ENCODE measurements around the gene NCKAP5L. TPM values are rescaled to one million over a fixed set of nuclear protein-coding genes. Genes with fewer than 3 reads are reported as not detected.

The NCKAP5L gene
- total RNA-seq, 1 donor from 2014 or later = 9.1 TPM

DNA sequence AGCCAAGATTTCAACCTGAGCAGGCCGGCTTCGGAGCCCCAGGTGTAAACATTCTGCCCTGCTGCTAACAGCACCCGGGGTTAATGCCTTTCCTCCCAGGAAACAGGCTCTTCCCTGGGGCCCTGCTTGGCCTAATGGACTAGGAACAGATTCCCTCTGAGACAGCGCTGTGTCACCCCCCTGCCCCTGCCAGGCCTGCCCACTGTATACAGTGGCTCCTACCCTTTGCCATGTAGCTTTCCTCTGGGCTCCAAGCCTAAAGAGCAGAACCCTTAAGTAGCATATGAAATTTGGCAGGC is 43.0 kb upstream of the NCKAP5L start:
- Mint-ChIP-seq H3K27me3 (peaks cover 9% of the 10 kb centered on the region), H3K4me1 (no peaks in the 10 kb centered on the region), H3K9me3 (no peaks in the 10 kb centered on the region), H3K36me3 (ENCODE audit: low read depth) (no peaks in the 10 kb centered on the region), H3K4me3 (no peak overlapping the region), H3K27ac (no peak overlapping the region)
- ATAC-seq (ENCODE audit: low read depth) (no peak), DNase-seq (no peak)
- intact Hi-C loops (cut with micrococcal nuclease) = no loop called here
- TF ChIP-seq, protein P1, sequence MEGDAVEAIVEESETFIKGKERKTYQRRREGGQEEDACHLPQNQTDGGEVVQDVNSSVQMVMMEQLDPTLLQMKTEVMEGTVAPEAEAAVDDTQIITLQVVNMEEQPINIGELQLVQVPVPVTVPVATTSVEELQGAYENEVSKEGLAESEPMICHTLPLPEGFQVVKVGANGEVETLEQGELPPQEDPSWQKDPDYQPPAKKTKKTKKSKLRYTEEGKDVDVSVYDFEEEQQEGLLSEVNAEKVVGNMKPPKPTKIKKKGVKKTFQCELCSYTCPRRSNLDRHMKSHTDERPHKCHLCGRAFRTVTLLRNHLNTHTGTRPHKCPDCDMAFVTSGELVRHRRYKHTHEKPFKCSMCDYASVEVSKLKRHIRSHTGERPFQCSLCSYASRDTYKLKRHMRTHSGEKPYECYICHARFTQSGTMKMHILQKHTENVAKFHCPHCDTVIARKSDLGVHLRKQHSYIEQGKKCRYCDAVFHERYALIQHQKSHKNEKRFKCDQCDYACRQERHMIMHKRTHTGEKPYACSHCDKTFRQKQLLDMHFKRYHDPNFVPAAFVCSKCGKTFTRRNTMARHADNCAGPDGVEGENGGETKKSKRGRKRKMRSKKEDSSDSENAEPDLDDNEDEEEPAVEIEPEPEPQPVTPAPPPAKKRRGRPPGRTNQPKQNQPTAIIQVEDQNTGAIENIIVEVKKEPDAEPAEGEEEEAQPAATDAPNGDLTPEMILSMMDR (IDR thresholded peaks at IDR 0.05) = no peak
- ChIA-PET CTCF (no interaction called here), POLR2A (no interaction called here)

DNA sequence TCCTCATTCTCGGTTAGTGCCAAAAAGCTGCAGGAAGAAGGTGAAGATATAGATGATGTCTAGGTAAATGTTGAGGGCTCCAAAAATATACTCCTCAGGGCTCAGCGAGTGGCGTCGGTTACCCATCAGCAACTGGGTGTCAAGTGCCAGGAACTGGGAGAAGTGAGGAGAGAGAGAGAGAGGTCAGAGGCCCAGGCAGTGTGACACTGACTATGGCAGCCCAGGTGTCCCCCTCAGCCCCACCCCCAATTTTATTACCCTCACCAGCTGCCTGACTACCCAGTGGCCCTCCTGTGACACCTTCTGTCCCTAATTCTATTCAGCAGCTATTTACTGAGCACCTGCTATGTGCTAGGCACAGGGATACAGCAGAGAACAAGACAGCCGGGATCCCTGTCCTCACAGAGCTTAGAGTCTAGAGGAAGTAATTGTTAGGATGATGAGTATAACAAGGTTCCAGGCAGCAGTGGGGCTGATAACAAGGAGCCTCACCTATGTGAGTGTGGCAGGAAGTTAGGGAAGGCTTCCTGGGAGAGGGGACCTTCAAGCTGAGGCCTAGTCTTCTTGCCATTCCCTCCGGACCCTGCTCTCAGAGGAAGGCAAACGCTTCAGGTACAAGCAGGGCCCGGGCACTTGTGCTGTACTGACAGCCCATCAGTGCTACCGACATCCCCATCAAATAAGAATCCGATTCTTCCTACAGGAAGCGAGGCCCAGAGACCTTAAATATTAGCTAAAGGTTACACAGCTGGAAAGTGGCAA is 42.5 kb upstream of the NCKAP5L start:
- CTCF ChIA-PET = no interaction called here
- no peak for ATAC-seq (ENCODE audit: low read depth)
- Mint-ChIP-seq H3K36me3 (ENCODE audit: low read depth) (no peaks in the 10 kb centered on the region), H3K27ac (no peak overlapping the region), H3K27me3 (peaks cover 11% of the 10 kb centered on the region), H3K4me1 (no peaks in the 10 kb centered on the region), H3K4me3 (no peak overlapping the region), H3K9me3 (no peaks in the 10 kb centered on the region)
- TF ChIP-seq, protein P1 (IDR thresholded peaks at IDR 0.05) = no peak
- POLR2A ChIA-PET = no interaction called here
- intact Hi-C loops (cut with micrococcal nuclease) = no loop called here
- no peak for DNase-seq

DNA sequence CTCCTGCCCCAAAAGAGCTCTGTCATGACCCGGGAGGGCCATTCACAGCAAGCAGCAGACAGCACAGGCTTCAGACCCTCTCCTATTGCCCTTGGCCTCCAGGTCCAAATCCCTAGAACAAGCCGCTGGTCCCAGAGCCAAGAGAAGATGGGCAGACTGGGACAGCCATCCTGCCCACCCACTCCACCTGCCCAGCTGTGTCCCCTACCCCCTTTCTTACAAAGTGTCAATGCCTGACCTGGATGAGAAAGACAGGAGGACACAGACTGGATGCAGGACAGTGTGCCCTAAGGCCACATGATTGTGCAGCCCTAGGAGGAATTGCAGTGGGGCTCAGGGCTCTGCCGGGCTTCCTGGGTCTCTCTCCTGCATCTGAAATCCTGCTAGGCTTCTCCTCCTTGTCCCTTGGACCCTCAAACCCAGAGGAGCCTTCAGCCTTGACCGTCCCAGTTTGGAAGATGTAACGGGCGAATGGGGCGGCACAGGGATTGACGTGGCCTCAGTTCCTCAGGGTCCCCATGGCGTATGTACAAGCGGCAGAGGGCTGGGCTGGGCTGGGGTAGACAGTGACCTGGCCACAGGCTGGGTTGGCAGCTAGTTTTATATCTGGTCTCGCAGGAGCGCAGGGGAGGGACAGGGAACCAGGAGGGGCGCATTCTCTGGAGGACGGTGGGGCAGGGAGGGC is 41.7 kb upstream of the NCKAP5L start:
- ATAC-seq (ENCODE audit: low read depth) (no peak), DNase-seq (no peak)
- Mint-ChIP-seq H3K36me3 (ENCODE audit: low read depth) (no peaks in the 10 kb centered on the region), H3K4me1 (no peaks in the 10 kb centered on the region), H3K27me3 (peaks cover 11% of the 10 kb centered on the region), H3K27ac (no peak overlapping the region), H3K9me3 (no peaks in the 10 kb centered on the region), H3K4me3 (no peak overlapping the region)
- ChIA-PET POLR2A (no interaction called here), CTCF (no interaction called here)
- TF ChIP-seq, protein P1 (IDR thresholded peaks at IDR 0.05) = no peak
- intact Hi-C loops (cut with micrococcal nuclease) = loop anchor here (5.0 kb wide), 1 partner anchor 97 kb away; no protein-coding TSS in a partner anchor

DNA sequence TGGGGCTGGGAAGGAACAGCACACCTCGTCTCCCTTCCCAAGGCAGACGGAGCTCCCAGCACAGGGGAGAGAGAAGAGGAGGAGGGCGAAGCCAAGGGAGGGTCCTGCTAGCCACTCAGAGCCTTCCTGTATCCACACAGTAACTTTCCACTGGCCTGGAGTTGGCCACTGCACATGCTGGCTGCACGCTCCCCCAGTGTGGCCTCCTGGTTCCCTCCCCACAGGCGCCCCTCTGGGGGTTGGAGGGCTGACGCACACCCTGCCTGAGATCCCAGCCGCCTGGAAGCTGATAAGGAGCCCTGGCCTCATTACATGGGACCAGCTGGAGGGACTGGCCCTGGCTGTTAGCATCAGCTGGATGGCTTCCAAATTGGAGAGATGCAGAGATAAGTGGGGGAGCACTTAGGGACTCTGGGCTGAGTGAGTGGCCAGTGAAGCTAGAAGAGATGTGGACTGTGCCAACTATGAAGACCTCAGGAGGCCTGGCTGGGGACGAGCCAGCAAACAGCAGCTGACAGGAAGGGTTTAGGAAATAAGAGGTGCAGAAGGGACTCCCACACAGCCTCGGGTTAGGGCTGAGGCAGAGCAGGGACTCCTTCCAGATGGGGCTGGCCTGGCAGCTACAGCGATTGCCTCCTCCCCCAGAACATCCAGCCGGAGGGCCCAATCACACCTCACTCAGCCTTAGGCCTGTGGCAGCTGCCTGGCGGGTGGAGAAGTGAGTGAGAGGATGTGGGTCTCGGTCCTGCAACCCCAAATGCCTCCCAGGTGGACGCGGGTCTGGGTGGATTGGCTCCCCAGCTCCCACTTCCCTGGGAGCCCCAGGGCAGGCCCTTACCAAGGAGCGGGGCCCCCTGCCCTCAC is 41.0 kb upstream of the NCKAP5L start:
- POLR2A ChIA-PET = interaction anchor here (0.6 kb wide), 1 partner anchor 473 kb away, joined by 3 read pairs; no protein-coding TSS in a partner anchor
- H3K9me3 Mint-ChIP-seq = no peaks in the 10 kb centered on the region
- no peak overlapping the region for H3K4me3 Mint-ChIP-seq
- H3K27ac Mint-ChIP-seq = no peak overlapping the region
- H3K27me3 Mint-ChIP-seq = peaks cover 11% of the 10 kb centered on the region
- H3K4me1 Mint-ChIP-seq = no peaks in the 10 kb centered on the region
- ATAC-seq (ENCODE audit: low read depth) (no peak), DNase-seq (no peak)
- intact Hi-C loops (cut with micrococcal nuclease) = loop anchor here (5.0 kb wide), 1 partner anchor 98 kb away; no protein-coding TSS in a partner anchor
- TF ChIP-seq, protein P1 (IDR thresholded peaks at IDR 0.05) = no peak
- CTCF ChIA-PET = no interaction called here
- H3K36me3 Mint-ChIP-seq (ENCODE audit: low read depth) = no peaks in the 10 kb centered on the region

All from activated B cell treated with CpG ODN at 0.5 μM for 24 hours (primary cell).